ENCODE data around the gene ASXL1.

ASXL1 gene

GRCh38 chr20:32421290-32421689 lies 63.2 kb downstream of the ASXL1 start (continued):
- TF ChIP-seq GLIS3 (CRISPR knock-in tag; IDR thresholded peaks at IDR 0.05) (no peak), TCF4 (CRISPR knock-in tag; IDR thresholded peaks at IDR 0.05; ENCODE audit: borderline replicate concordance) (no peak), RARB (CRISPR knock-in tag; IDR thresholded peaks at IDR 0.05) (no peak), ARNTL (CRISPR knock-in tag; IDR thresholded peaks at IDR 0.05; ENCODE audit: borderline replicate concordance, low read depth) (no peak), ZNF565 (CRISPR knock-in tag; conservative IDR thresholded peaks at IDR 0.05; ENCODE audit: low read depth) (no peak)

DNA sequence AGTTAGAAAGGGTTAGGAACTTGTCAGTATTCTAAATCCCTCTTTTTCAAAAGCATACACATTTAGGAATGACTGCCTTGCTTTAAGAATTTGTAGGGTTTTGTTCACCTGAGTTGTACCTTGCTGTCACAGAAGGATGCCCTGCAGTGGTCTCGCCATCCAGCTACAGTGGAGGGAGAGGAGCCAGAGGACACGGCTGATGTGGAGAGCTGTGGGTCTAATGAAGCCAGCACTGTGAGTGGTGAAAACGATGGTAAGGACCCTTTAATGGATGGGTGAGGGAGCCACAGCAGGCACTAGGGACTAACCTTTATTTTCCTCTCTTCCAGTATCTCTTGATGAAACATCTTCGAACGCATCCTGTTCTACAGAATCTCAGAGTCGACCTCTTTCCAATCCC lies 69.9 kb downstream of the ASXL1 start:
- no peak for ATAC-seq
- no peak for TF ChIP-seq CREB5 (CRISPR knock-in tag; IDR thresholded peaks at IDR 0.05; ENCODE audit: low read depth)
- no peak for TF ChIP-seq ARNTL (CRISPR knock-in tag; IDR thresholded peaks at IDR 0.05; ENCODE audit: borderline replicate concordance, low read depth)
- TF ChIP-seq SNAI2 (CRISPR knock-in tag; IDR thresholded peaks at IDR 0.05): no peak
- no peak for TF ChIP-seq ZFP3 (CRISPR knock-in tag; IDR thresholded peaks at IDR 0.05)
- no peak for TF ChIP-seq ZNF8 (CRISPR knock-in tag; IDR thresholded peaks at IDR 0.05)
- no peak for TF ChIP-seq ISL1 (CRISPR knock-in tag; IDR thresholded peaks at IDR 0.05)
- no peak for TF ChIP-seq POU6F1 (CRISPR knock-in tag; IDR thresholded peaks at IDR 0.05; ENCODE audit: borderline replicate concordance, low read depth)
- no peak for TF ChIP-seq ZFP30 (CRISPR knock-in tag; IDR thresholded peaks at IDR 0.05)
- no peak for TF ChIP-seq ZNF70 (CRISPR knock-in tag; IDR thresholded peaks at IDR 0.05)
- no peak for TF ChIP-seq GLIS3 (CRISPR knock-in tag; IDR thresholded peaks at IDR 0.05)
- TF ChIP-seq ZNF565 (CRISPR knock-in tag; conservative IDR thresholded peaks at IDR 0.05; ENCODE audit: low read depth): no peak
- TF ChIP-seq ESRRG (CRISPR knock-in tag; IDR thresholded peaks at IDR 0.05): no peak
- TF ChIP-seq TCF4 (CRISPR knock-in tag; IDR thresholded peaks at IDR 0.05; ENCODE audit: borderline replicate concordance): no peak
- TF ChIP-seq, protein P1, sequence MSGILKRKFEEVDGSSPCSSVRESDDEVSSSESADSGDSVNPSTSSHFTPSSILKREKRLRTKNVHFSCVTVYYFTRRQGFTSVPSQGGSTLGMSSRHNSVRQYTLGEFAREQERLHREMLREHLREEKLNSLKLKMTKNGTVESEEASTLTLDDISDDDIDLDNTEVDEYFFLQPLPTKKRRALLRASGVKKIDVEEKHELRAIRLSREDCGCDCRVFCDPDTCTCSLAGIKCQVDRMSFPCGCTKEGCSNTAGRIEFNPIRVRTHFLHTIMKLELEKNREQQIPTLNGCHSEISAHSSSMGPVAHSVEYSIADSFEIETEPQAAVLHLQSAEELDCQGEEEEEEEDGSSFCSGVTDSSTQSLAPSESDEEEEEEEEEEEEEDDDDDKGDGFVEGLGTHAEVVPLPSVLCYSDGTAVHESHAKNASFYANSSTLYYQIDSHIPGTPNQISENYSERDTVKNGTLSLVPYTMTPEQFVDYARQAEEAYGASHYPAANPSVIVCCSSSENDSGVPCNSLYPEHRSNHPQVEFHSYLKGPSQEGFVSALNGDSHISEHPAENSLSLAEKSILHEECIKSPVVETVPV (CRISPR knock-in tag; IDR thresholded peaks at IDR 0.05): no peak
- no peak for TF ChIP-seq BACH2 (CRISPR knock-in tag; IDR thresholded peaks at IDR 0.05; ENCODE audit: borderline replicate concordance)
- TF ChIP-seq CSDC2 (CRISPR knock-in tag; IDR thresholded peaks at IDR 0.05): no peak
- no peak for TF ChIP-seq ZC3H10 (CRISPR knock-in tag; IDR thresholded peaks at IDR 0.05)
- no peak for TF ChIP-seq RARB (CRISPR knock-in tag; IDR thresholded peaks at IDR 0.05)
- TF ChIP-seq PPARA (CRISPR knock-in tag; IDR thresholded peaks at IDR 0.05; ENCODE audit: borderline replicate concordance): no peak
- no peak for TF ChIP-seq OSR1 (CRISPR knock-in tag; IDR thresholded peaks at IDR 0.05)

GRCh38 chr20:32429343-32429742 lies 71.2 kb downstream of the ASXL1 start:
- ATAC-seq: no peak
- TF ChIP-seq ZC3H10 (CRISPR knock-in tag; IDR thresholded peaks at IDR 0.05) (no peak), ZNF70 (CRISPR knock-in tag; IDR thresholded peaks at IDR 0.05) (no peak), ZFP30 (CRISPR knock-in tag; IDR thresholded peaks at IDR 0.05) (no peak), OSR1 (CRISPR knock-in tag; IDR thresholded peaks at IDR 0.05) (no peak), CSDC2 (CRISPR knock-in tag; IDR thresholded peaks at IDR 0.05) (no peak), SNAI2 (CRISPR knock-in tag; IDR thresholded peaks at IDR 0.05) (no peak), POU6F1 (CRISPR knock-in tag; IDR thresholded peaks at IDR 0.05; ENCODE audit: borderline replicate concordance, low read depth) (no peak), ZNF565 (CRISPR knock-in tag; conservative IDR thresholded peaks at IDR 0.05; ENCODE audit: low read depth) (no peak), ZNF8 (CRISPR knock-in tag; IDR thresholded peaks at IDR 0.05) (no peak), BACH2 (CRISPR knock-in tag; IDR thresholded peaks at IDR 0.05; ENCODE audit: borderline replicate concordance) (no peak), ISL1 (CRISPR knock-in tag; IDR thresholded peaks at IDR 0.05) (no peak), PPARA (CRISPR knock-in tag; IDR thresholded peaks at IDR 0.05; ENCODE audit: borderline replicate concordance) (no peak), ARNTL (CRISPR knock-in tag; IDR thresholded peaks at IDR 0.05; ENCODE audit: borderline replicate concordance, low read depth) (no peak), ZFP3 (CRISPR knock-in tag; IDR thresholded peaks at IDR 0.05) (no peak), CREB5 (CRISPR knock-in tag; IDR thresholded peaks at IDR 0.05; ENCODE audit: low read depth) (no peak), RARB (CRISPR knock-in tag; IDR thresholded peaks at IDR 0.05) (no peak)
- TF ChIP-seq, protein P2, sequence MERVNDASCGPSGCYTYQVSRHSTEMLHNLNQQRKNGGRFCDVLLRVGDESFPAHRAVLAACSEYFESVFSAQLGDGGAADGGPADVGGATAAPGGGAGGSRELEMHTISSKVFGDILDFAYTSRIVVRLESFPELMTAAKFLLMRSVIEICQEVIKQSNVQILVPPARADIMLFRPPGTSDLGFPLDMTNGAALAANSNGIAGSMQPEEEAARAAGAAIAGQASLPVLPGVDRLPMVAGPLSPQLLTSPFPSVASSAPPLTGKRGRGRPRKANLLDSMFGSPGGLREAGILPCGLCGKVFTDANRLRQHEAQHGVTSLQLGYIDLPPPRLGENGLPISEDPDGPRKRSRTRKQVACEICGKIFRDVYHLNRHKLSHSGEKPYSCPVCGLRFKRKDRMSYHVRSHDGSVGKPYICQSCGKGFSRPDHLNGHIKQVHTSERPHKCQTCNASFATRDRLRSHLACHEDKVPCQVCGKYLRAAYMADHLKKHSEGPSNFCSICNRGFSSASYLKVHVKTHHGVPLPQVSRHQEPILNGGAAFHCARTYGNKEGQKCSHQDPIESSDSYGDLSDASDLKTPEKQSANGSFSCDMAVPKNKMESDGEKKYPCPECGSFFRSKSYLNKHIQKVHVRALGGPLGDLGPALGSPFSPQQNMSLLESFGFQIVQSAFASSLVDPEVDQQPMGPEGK (CRISPR knock-in tag; IDR thresholded peaks at IDR 0.05; ENCODE audit: borderline replicate concordance): no peak
- TF ChIP-seq, protein P1 (CRISPR knock-in tag; IDR thresholded peaks at IDR 0.05): no peak
- TF ChIP-seq, protein P3, sequence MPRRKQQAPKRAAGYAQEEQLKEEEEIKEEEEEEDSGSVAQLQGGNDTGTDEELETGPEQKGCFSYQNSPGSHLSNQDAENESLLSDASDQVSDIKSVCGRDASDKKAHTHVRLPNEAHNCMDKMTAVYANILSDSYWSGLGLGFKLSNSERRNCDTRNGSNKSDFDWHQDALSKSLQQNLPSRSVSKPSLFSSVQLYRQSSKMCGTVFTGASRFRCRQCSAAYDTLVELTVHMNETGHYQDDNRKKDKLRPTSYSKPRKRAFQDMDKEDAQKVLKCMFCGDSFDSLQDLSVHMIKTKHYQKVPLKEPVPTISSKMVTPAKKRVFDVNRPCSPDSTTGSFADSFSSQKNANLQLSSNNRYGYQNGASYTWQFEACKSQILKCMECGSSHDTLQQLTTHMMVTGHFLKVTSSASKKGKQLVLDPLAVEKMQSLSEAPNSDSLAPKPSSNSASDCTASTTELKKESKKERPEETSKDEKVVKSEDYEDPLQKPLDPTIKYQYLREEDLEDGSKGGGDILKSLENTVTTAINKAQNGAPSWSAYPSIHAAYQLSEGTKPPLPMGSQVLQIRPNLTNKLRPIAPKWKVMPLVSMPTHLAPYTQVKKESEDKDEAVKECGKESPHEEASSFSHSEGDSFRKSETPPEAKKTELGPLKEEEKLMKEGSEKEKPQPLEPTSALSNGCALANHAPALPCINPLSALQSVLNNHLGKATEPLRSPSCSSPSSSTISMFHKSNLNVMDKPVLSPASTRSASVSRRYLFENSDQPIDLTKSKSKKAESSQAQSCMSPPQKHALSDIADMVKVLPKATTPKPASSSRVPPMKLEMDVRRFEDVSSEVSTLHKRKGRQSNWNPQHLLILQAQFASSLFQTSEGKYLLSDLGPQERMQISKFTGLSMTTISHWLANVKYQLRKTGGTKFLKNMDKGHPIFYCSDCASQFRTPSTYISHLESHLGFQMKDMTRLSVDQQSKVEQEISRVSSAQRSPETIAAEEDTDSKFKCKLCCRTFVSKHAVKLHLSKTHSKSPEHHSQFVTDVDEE (CRISPR knock-in tag; IDR thresholded peaks at IDR 0.05): no peak
